ENCODE data around the gene NFYC. TPM values are rescaled to one million over a fixed set of nuclear protein-coding genes. Genes with fewer than 3 reads are reported as not detected.

Gene NFYC
- total RNA-seq, 3 donors from 2014 or later = 56.2 to 76.4 (median 70.5) TPM

- intact Hi-C loops (cut with DNase I, micrococcal nuclease) = no loop called here
- H3K4me1 ChIP-seq (ENCODE audit: low read depth) = peaks cover 20% of the 10 kb centered on the region
- H3K4me3 ChIP-seq = no peak overlapping the region
- DNase-seq (no peak), ATAC-seq (peak; percentile 41)
- H3K9me3 ChIP-seq = no peaks in the 10 kb centered on the region
- no peaks in the 10 kb centered on the region for H3K36me3 ChIP-seq (ENCODE audit: low read depth)
- no peak for TF ChIP-seq CTCF (IDR thresholded peaks at IDR 0.05)
These were observed 58.3 kb downstream of the NFYC start for GRCh38 chr1:40749817-40750216.

GRCh38 chr1:40750451-40750908, 59.0 kb downstream of the NFYC start:
- DNase-seq = no peak
- ATAC-seq = no peak
- no peak for TF ChIP-seq CTCF (IDR thresholded peaks at IDR 0.05)
- intact Hi-C loops (cut with DNase I, micrococcal nuclease) = no loop called here
- H3K36me3 ChIP-seq (ENCODE audit: low read depth) = no peaks in the 10 kb centered on the region
- H3K4me3 ChIP-seq = no peak overlapping the region
- no peaks in the 10 kb centered on the region for H3K9me3 ChIP-seq
- peaks cover 20% of the 10 kb centered on the region for H3K4me1 ChIP-seq (ENCODE audit: low read depth)

GRCh38 chr1:40751802-40752201, 60.3 kb downstream of the NFYC start:
- Histone ChIP-seq H3K9me3 (no peaks in the 10 kb centered on the region), H3K4me3 (no peak overlapping the region), H3K36me3 (ENCODE audit: low read depth) (no peaks in the 10 kb centered on the region), H3K4me1 (ENCODE audit: low read depth) (peaks cover 20% of the 10 kb centered on the region)
- DNase-seq (no peak), ATAC-seq (no peak)
- intact Hi-C loops (cut with DNase I, micrococcal nuclease) = no loop called here
- no peak for TF ChIP-seq CTCF (IDR thresholded peaks at IDR 0.05)

GRCh38 chr1:40753142-40753882, 61.8 kb downstream of the NFYC start:
- no peaks in the 10 kb centered on the region for H3K9me3 ChIP-seq
- peaks cover 3% of the 10 kb centered on the region for H3K36me3 ChIP-seq (ENCODE audit: low read depth)
- peaks cover 15% of the 10 kb centered on the region for H3K4me1 ChIP-seq (ENCODE audit: low read depth)
- intact Hi-C loops (cut with DNase I, micrococcal nuclease) = no loop called here
- ATAC-seq = no peak
- no peak for DNase-seq
- H3K4me3 ChIP-seq = no peak overlapping the region
- TF ChIP-seq CTCF (IDR thresholded peaks at IDR 0.05) = no peak

GRCh38 chr1:40754201-40754600, 62.7 kb downstream of the NFYC start:
- peaks cover 3% of the 10 kb centered on the region for H3K36me3 ChIP-seq (ENCODE audit: low read depth)
- H3K4me1 ChIP-seq (ENCODE audit: low read depth) = peaks cover 12% of the 10 kb centered on the region
- intact Hi-C loops (cut with DNase I, micrococcal nuclease) = no loop called here
- DNase-seq (no peak), ATAC-seq (no peak)
- H3K4me3 ChIP-seq = no peak overlapping the region
- no peak for TF ChIP-seq CTCF (IDR thresholded peaks at IDR 0.05)
- H3K9me3 ChIP-seq = no peaks in the 10 kb centered on the region
